C4-2B (cell line): ENCODE measurements around the gene XPNPEP1.

Experiments used
- CTCF ChIP-seq: fragments of 450-650 bp; conservative IDR thresholded peaks from 2 replicates; pipeline ENCODE4 v1.5.1; 2017; ENCODE audit warnings: mild to moderate bottlenecking
- ZFX ChIP-seq: fragments of 450-650 bp; IDR thresholded peaks from 2 replicates; pipeline ENCODE4 v1.6.1; 2017

DNA sequence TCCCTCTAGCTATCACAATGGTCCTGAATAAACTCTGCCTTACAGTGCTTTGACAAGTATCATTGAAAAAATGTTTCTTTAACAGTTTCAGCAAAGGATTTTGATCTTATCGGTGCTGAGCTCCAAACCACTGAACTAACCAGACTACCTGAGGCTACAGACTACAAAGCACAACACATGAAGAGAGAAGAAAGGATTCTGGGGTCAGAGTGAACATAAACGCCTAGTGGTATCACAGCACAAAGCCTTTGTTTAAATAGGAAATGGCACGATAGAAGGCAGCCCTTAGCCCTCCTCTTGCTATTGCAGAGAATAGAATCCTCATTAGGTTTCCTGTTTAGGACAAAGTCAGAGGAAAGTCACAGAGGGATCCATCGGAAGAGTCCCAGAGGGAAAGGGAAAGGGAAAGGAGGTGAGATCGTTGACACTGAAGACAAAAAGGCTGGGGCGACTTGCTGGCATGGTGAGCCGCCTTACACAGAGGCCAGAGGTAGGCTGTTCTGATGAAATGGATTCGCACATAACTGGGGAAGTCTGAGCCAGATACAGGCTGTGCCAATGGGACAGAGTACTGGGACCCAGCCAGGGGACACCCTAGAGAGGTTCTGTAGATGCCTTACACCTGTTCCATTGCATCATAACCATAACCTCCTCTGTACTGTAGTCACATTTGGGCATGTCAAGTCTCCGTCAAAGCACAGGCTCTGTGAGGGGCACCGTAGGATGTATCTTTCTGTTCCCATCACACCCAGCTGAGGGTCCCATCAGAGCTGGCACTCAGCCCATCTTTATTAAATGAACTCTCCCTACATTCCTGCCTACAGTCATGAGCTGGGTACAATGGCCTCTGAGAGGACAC, 71.5 kb downstream of the XPNPEP1 start:
- TF ChIP-seq CTCF (no peak), ZFX (no peak)
